K562 (cell line): ENCODE measurements around the gene FOXR1. TPM values are rescaled to one million over a fixed set of nuclear protein-coding genes. Genes with fewer than 3 reads are reported as not detected.

Source experiments
- FOXK2 ChIP-seq, 2 experiments: fragments of 450-650 bp; IDR thresholded peaks in 1 of 2; conservative IDR thresholded peaks in 1 of 2; 2 replicates each; pipeline ENCODE4 v1.6.1; 2016; ENCODE audit warnings: low read depth in 2 of 2, mild to moderate bottlenecking in 1 of 2
- MGA ChIP-seq: fragments of 450-650 bp; IDR thresholded peaks from 2 replicates; pipeline ENCODE4 v1.6.1; 2016; ENCODE audit warnings: mild to moderate bottlenecking, moderate library complexity
- MYC ChIP-seq, 2 experiments: fragments of 250-450 bp in 1 of 2; sonication (Bioruptor Pico) in 1 of 2; IDR thresholded peaks; 2 replicates each; pipeline versions ENCODE4 v1.5.1 to v1.6.1; 2012 to 2021; ENCODE audit warnings: low read depth in 2 of 2, borderline replicate concordance in 1 of 2, improper control_type of control experiment in 1 of 2, low read length in 1 of 2, mild to moderate bottlenecking in 1 of 2, moderate library complexity in 1 of 2
- PHB ChIP-seq: fragments of 250-450 bp; sonication (Bioruptor Pico); IDR thresholded peaks from 2 replicates; pipeline ENCODE4 v1.5.0; 2021
- PURB ChIP-seq: sonication (generic); formaldehyde crosslinking; IDR thresholded peaks from 2 replicates; pipeline ENCODE4 v1.9.0; 2021; ENCODE audit warnings: low read depth, mild to moderate bottlenecking, missing genetic modification reagents
- TGIF2 ChIP-seq: sonication (generic); formaldehyde crosslinking; IDR thresholded peaks from 2 replicates; pipeline ENCODE4 v1.8.1; 2022; ENCODE audit warnings: mild to moderate bottlenecking, missing genetic modification reagents, moderate library complexity
- ZBED1 ChIP-seq: IDR thresholded peaks from 2 replicates; pipeline ENCODE4 v1.6.1; 2014
- ZNF121 ChIP-seq: sonication (generic); formaldehyde crosslinking; conservative IDR thresholded peaks from 2 replicates; pipeline ENCODE4 v1.8.0; 2022; ENCODE audit warnings: missing genetic modification reagents
- ZNF561 ChIP-seq: fragments of 450-650 bp; formaldehyde crosslinking; conservative IDR thresholded peaks from 2 replicates; pipeline ENCODE4 v1.4.0; 2020; ENCODE audit warnings: mild to moderate bottlenecking, moderate library complexity
- ZNF592 ChIP-seq: fragments of 450-650 bp; IDR thresholded peaks from 2 replicates; pipeline ENCODE4 v1.6.1; 2017; ENCODE audit warnings: antibody characterized with exemption, mild to moderate bottlenecking
- ZNF695 ChIP-seq: fragments of 450-650 bp; formaldehyde crosslinking; IDR thresholded peaks from 2 replicates; pipeline ENCODE4 v1.4.0; 2020; ENCODE audit warnings: mild to moderate bottlenecking, moderate library complexity
- polyA plus RNA-seq, 8 experiments: library from polyadenylated mRNA; depleted of rRNA in 4 of 8; stranded (reverse) in 5 of 8; unstranded in 3 of 8; fragments of >200 nt; fragmentation: Nextera tagmentation in 2 of 8; fragmentation: Illumina TruSeq in 1 of 8; extraction: Ambion mirVana in 2 of 8; extraction: Trizol in 1 of 8; gene quantifications; 2 replicates each; pipeline versions ENCODE4 v1.2.1 to v1.2.3, GENCODE V29; 2011 to 2014; ENCODE audit warnings: inconsistent platforms in 1 of 8, missing spikeins in 1 of 8
- total RNA-seq, 7 experiments: library from RNA; depleted of rRNA in 6 of 7; stranded (reverse); fragments of >200 nt in 6 of 7; fragmentation: Illumina TruSeq in 2 of 7; extraction: Trizol in 2 of 7; gene quantifications; 2 replicates each; pipeline versions ENCODE4 v1.2.1 to v1.2.3, GENCODE V29; 2011 to 2021; ENCODE audit warnings: low replicate concordance in 1 of 7

Gene FOXR1
- total and polyA plus RNA-seq, 9 of the 15 experiments (the other 6 are each of a cell fraction or from before 2014, with no cell fraction given), result not detected

GRCh38 chr11:118980191-118980881, 8.8 kb downstream of the FOXR1 start (continued):
- TF ChIP-seq ZNF561 (CRISPR knock-in tag) (no peak), ZBED1 (no peak), FOXK2 (conservative IDR thresholded peaks at IDR 0.05 in 1 of 2, IDR thresholded peaks at IDR 0.05 in 1 of 2; ENCODE audit: low read depth in 2 of 2) (peak; percentile 56 to 82; a peak in 2 of 4 replicates), MYC (IDR thresholded peaks at IDR 0.05; ENCODE audit: low read depth, low read length) (peak; percentile 96), MYC (CRISPR knock-in tag; IDR thresholded peaks at IDR 0.05; ENCODE audit: borderline replicate concordance, low read depth) (peak; percentile 69; the same call in 1 of the 2 replicates), PURB (CRISPR knock-in tag) (no peak), MGA (peak; percentile 98), ZNF121 (no peak), TGIF2 (no peak), PHB (CRISPR knock-in tag) (no peak), ZNF695 (CRISPR knock-in tag) (no peak), ZNF592 (peak; percentile 97)
